NCI-H1417 (cell line): Measurements from ENCODE around the gene CLDN9.

ENCODE experiments used
- DNase-seq, 3 experiments: peaks; one replicate each; lab custom pipeline; 2025; lab: John Stamatoyannopoulos, UW

The CLDN9 gene

DNA sequence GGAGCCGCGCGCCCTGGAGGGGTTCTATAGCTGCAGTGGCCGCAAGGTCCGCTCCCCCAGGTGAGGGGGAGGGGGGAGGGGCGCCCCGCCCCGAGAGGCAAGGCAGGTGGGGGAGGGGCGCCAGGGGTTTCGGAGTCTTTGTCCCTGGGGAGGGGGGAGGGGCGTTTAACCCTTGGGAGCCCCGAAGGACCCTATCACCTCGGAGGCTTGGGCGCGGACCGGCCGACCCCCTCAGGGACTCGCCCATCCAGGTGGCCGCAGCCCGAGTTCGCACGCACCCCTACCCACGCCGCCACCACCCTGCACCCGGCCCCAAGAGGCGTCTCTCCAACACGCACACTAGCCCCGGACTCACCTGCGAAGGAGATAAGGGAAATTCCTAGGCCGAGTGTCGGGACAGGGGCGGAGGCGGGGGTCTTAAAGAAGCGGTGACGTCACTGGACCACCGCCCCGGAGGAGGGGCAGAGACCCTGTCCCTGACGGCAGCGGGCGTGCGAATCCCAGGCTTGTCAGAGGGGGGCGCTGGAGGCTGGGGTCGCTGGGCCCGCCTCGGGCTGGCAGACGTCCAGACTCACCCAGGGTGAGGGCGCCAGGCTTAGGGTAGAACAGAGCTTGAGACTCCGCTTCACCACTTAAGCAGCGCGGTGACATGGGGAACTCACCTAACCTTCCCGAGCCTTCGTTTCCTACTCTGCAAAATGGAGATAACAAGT, 5.2 kb downstream of the CLDN9 start, which contains the start of gene CLDN6:
TSS of gene CLDN6 (minus strand) at position 390 of the 713 bp plus-strand sequence. CDS start 2,162 bp downstream, outside the sequence.
- peak in 1 of 3 experiments; percentile 2 for DNase-seq

DNA sequence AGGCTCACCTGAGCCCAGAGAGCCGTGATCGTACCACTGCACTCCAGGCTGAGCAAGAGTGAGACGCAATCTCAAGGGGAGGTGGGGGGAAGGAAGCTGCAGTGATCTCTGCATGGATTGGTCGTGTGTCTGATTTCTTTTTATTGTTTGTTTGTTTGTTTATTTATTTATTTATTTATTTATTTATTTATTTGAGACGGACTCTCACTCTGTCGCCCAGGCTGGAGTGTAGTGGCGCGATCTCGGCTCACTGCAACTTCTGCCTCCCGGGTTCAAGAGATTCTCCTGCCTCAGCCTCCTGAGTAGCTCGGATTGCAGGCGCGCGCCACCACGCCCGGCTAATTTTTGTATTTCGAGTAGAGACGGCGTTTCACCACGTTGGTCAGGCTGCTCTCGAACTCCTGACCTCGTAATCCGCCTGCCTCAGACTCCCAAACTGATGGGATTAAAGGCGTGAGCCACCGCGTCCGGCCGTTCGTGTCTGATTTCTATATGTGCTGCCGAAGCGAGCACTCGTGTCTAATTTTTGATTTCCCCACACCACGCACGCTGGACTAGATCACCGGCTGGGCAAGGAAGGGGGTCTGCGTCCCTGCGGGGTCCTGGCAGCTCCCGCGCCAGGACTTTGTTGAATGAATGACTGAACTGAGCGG, 7.0 kb downstream of the CLDN9 start:
- DNase-seq, result no peak

GRCh38 chr16:3020247-3020603, 7.5 kb downstream of the CLDN9 start, which contains the start of gene TNFRSF12A:
Gene TNFRSF12A (plus strand): TSS chr16:3020368. CDS start chr16:3020398, 30 bp downstream.
- peak; percentile 65 to 93 (median 66) for DNase-seq

DNA sequence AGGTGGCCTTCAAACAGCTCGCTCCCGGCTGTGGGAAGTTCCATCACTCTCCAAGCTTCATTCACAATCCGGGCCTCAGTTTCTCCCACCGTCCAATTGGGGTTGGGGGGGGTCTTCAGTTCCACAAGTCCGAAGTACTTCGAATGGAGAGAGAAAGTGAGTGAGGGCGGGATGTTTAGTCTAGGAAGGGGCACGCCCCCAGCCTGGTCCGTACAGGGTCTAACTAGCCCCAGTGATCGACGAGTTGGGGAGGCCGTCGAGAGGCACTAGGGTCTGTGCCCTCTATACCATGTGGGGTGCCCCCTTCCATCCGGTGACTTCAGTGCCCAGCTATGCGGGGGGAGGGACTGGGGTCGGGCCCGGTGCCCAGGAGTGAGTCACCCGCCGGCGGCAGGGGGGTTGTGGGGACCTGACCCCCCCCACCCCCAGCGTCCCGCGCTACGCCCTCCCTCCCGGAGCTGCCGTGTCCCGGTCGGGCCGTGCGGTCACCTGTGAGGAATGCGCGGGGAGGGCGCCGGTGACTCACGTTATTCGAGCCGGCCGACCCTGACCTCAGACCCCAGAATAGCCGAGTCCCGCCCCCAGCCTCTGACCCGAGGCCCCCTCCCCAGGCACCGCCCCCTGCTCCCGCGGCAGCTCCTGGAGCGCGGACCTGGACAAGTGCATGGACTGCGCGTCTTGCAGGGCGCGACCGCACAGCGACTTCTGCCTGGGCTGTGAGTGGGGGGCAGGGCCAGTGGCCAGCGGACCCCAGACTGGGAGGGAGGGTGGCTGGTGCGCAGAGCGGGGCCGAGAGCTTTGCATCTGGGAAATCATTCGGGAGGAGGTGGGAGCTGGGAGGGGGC, 8.1 kb downstream of the CLDN9 start:
- DNase-seq, result peak; percentile 42 to 68 (median 57)

DNA sequence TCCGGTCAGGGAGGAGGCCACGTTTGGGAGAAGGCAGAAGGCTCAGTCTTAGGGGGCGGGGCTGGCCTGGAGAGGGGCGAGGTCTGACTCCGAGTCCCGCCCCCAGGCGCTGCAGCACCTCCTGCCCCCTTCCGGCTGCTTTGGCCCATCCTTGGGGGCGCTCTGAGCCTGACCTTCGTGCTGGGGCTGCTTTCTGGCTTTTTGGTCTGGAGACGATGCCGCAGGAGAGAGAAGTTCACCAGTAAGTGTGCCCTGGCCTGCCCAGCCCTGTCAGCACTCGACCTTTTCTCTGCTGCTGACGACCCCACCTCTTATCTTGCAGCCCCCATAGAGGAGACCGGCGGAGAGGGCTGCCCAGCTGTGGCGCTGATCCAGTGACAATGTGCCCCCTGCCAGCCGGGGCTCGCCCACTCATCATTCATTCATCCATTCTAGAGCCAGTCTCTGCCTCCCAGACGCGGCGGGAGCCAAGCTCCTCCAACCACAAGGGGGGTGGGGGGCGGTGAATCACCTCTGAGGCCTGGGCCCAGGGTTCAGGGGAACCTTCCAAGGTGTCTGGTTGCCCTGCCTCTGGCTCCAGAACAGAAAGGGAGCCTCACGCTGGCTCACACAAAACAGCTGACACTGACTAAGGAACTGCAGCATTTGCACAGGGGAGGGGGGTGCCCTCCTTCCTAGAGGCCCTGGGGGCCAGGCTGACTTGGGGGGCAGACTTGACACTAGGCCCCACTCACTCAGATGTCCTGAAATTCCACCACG, 8.9 kb downstream of the CLDN9 start:
- DNase-seq, result peak; percentile 41 to 76 (median 57)

DNA sequence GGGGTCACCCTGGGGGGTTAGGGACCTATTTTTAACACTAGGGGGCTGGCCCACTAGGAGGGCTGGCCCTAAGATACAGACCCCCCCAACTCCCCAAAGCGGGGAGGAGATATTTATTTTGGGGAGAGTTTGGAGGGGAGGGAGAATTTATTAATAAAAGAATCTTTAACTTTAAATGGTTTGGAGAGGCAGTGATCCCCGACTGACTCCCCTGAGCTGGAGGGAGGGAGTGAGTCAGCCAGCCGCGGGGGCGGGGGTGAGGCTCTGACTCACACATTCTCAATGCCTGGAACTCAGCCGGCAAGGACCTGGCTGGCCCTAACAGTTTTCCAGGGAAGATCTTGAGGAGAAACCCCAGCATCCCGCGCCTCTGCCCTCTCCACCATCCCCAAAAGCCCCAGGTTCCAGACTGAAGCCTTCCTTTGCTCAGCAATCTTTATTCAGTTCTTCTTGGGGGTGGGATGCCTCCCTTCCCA, 9.5 kb downstream of the CLDN9 start:
- no peak for DNase-seq

DNA sequence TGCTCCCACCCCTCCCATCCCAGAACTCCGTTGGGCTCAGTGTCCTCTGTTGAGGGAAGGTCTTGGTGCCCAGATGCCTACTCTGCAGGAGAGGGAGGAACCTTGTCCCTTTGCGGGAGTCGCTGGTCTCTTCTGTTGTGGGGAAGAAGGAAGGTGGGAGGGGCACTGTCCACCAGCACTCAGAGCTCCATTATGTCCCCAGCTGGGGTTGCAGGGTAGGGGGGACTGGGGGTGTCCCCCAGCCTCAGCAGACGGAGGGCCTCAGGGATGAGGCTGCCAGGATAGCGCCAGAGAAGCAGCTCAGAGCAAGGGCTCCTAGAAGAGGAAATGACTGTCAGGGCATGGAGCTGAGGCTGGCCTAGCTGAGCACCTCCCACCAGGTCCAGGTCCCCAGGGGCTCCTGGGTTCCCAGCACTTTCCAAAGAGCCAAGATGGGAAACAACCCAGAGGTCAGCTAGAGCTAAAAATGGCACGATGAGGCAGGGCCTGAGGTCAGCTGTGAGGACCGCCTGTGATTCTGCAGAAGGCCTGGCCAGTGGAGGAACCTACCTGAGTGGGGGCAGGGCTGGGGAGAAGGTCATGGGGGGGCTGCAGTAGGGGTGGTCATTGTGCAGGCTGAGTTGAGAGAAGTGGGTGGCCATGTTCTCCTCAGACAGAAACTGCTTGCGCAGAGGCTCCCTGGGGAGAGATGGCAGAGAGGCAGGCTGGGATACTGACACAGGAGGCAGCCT, 10.1 kb downstream of the CLDN9 start:
- DNase-seq, result peak in 1 of 3 experiments; percentile 38

- DNase-seq, result no peak
Measured at GRCh38 chr16:3023415-3023668, 10.6 kb downstream of the CLDN9 start.

GRCh38 chr16:3023669-3024478, 11.2 kb downstream of the CLDN9 start, which contains the start of the genes HCFC1R1 and THOC6:
Gene HCFC1R1 (minus strand): TSS chr16:3023942. CDS start chr16:3023941, 1 bp downstream.
Gene THOC6 (plus strand): TSS chr16:3024035. CDS start chr16:3024327, 292 bp downstream.
- peak; percentile 97 to 99 (median 97) for DNase-seq

GRCh38 chr16:3025032-3026002, 12.6 kb downstream of the CLDN9 start:
- no peak for DNase-seq

GRCh38 chr16:3026003-3026378, 13.3 kb downstream of the CLDN9 start:
- no peak for DNase-seq

DNA sequence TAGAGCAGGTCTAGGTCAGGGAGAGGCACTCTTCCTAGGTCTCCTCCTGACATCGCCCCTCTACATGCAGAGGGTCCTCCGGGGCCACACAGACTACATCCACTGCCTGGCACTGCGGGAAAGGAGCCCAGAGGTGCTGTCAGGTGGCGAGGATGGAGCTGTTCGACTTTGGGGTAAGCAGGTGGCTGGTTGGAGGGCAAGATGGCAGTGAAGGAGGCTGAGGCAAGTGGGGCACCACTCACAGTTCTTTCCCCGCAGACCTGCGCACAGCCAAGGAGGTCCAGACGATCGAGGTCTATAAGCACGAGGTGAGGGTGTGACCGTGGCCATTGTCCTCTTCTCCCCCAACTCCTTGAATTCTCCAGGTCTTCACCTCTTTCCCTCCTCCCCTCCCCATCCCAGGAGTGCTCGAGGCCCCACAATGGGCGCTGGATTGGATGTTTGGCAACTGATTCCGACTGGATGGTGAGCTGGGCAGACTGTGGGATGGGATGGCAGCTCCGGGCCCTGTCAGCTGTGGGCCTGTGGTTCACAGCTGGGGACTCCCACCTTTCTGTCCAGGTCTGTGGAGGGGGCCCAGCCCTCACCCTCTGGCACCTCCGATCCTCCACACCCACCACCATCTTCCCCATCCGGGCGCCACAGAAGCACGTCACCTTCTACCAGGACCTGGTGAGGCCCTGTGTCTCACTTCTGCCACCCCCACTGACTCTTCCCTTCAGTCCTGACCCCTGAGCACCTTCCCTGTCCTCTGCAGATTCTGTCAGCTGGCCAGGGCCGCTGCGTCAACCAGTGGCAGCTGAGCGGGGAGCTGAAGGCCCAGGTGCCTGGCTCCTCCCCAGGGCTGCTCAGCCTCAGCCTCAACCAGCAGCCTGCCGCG, 14.1 kb downstream of the CLDN9 start:
- no peak for DNase-seq

DNA sequence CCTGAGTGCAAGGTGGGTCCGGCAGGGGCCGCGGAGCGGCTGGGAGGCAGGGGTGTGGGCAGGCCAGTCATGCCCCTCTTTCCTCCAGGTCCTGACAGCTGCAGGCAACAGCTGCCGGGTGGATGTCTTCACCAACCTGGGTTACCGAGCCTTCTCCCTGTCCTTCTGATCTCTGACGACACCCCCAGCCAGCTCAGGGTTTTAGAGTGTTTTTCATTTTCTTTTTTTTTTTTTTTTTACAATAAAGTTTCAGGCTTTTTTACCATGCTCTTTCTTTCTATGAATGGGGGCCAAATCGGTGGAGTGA, 14.7 kb downstream of the CLDN9 start:
- DNase-seq, result no peak

GRCh38 chr16:3027983-3028715, 15.4 kb downstream of the CLDN9 start:
- peak; percentile 84 to 97 (median 91) for DNase-seq

GRCh38 chr16:3028716-3029319, 16.1 kb downstream of the CLDN9 start:
- no peak for DNase-seq

DNA sequence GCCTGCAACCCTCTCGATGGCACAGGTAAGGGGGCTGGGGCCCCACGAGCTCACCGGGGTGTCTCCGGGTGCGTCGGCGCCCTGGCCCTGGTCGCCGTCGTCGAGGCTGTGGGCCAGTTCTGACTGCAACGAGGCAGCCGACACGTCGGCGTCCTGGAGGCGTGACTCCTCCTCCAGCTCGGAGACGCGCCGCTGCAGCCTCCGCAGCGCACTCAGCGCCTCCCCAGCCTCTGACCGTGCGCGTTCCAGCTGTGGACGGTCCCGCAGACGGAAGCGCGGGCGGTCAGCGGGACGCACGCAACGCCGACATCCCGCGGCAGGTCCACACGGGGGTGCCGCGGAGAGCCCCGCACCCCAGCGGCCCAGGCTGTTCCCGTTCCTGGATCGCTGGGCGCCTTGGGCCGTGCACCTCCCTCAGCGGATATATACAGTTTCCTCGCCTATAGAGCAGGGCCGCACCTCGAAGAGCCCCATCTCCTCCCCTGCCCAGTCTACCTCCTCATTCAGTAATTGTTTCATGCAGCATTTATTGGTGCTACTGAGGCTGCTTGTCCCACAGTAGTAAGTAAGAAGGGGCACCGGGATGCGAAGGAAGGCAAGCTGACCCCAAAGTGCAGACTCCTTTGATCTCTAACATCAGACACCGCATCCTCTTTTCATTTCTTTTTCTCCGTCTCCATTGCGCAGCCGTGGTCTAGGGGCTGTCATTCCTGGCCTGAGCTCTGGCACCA, 16.9 kb downstream of the CLDN9 start:
- DNase-seq, result no peak
